Stimulated activated CD8-positive, alpha-beta memory T cell treated with anti-CD3 and anti-CD28 coated beads, Interleukin-2, amount 100 ng/mL, for 1 hour (primary cell): ENCODE results near the gene ABHD4.
"Not testable (repeated sequence)": the region's sequence is repeated elsewhere in the genome, so short reads cannot be mapped to it uniquely, and the experiment has no call there.

ENCODE experiments used
- DNase-seq, 2 donors: peaks; one replicate each; pipeline ENCODE4 v3.0.0-alpha.2; 2020; ENCODE audit warnings: low read depth in 2 of 2

Gene ABHD4

DNA sequence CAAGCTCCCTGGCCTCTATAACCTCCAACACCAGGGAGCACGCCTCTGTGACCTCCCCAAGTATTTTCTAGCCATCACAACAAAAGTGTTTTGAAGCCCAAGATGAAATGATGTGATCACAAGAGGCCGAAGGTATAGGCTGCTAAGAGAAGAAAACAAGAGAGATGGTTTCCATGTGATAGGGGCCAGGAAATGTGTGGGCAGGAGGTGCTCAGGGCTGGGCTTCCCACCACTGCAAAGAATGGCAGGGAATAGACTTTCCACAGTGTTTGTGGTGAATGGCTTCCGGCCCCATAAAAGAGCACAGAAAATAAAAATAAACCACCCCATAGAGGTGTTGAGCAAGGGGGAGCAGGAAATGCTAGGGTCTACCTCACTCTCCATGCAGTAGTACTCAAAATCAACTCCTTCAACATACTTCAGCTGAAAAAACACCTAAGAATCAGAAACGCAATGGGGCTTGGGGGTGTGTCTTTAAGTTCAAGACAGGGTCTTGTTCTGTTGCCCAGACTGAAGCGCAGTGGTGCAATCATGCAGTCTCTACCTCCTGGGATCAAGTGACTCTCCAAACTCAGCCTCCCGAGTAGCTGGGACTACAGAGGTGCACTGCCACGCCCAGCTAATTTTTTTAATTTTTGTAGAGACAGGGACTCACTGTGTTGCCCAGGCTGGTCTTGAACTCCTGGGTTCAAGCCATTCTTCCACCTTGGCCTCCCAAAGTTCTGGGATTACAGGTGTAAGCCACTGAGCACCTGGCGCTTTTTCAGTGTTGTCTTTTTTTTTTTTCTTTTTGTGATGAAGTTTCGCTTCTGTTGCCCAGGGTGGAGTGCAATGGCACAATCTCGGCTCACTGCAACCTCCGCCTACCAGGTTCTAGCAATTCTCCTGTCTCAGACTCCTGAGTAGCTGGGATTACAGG lies 36.2 kb upstream of the ABHD4 start:
- peak; percentile 48 to 57 for DNase-seq

DNA sequence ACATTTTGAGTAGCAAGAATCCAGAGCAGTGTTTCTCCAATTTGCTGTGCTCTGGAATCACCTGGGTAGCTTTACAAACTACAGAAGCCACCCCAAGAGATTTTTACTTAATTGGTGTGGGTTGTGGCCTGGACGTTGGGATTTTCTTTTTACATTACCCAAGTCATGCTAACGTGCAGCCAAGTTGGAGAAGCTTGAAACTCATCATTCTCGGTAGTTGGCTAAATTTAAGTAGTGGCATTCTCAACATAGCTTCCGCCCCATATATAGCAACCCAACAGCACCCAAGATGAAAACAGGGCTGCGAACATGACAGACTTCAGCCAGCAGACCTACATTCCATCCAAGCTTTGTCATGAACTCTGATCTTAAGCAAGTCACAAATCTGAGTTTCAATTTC lies 34.1 kb upstream of the ABHD4 start:
- no peak for DNase-seq

DNA sequence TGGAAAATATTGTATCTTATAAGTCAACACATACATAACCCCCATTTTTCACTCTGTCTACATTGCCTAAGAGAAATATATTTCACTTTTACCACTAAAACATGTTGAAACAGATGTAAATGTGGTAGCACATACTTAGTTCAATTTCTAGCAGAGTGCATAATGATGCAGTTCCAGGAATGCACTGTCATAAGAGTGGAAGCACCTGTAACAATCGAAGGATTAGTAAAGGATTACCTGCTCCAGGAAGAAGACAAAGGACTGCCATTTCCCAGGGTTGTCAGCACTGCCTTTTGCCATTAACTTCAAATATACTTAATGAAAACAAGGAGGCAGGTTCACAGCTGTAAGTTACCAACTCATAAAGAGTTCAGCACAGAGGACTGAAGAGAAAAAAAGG lies 33.6 kb upstream of the ABHD4 start:
- DNase-seq: no peak

DNA sequence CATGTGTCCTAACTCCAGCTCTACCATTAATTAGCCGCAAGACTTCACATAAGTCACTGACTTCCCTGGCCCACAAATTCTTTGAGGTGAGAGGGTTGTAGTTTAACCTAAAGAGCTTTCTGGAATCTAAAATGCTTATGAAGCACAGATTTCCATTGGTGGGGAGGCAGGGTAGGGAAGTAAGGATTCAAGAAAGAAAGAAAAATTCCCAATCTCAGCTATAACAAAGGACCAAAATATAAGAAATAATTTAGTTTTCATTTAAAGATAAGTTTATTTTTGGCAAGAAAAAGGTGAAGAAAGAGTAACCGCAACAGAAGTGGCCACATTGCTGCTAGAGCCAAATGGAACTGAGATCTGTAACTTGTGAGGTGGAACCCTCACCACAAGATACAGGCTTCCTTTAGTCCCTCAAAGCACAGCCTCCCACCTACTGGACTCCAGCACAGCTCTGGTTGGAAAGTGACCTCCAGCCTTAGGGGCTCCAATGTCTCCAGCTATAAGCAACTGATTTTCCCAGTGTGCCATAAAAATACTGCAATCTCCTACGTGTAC lies 32.6 kb upstream of the ABHD4 start:
- DNase-seq: no peak

DNA sequence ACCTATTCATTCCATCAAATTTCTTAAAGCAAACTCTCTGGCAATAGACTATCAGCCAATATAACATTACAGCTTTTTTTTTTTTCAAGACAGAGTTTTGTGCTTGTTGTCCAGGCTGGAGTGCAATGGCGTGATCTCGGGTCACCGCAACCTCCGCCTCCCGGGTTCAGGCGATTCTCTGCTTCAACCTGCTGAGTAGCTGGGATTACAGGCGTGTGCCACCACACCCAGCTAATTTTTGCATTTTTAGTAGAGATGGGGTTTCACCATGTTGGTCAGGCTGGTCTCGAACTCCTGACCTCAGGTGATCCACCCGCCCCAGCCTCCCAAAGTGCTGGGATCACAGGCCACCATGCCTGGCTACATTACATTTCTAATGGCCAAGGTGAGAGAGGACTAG lies 31.8 kb upstream of the ABHD4 start:
- not testable (repeated sequence) for DNase-seq

DNA sequence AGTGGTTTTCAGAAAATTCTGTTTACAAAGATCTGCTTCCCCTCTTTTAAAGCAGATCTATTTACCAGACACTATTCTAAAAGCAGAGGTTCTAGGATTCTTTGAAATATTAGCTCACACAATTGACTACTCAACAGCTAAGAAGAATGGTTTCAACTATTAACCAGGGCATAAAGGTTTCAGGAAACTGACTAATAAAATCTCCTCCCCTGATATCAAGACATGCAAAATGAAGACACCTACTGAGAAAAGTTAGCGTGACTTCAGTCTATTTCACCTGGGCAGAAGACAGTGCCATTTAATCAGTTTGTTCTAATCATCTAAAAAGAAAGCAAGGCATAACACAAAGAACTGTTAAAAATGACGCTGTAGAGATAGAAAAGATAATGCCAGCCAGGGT lies 31.3 kb upstream of the ABHD4 start:
- DNase-seq: no peak

DNA sequence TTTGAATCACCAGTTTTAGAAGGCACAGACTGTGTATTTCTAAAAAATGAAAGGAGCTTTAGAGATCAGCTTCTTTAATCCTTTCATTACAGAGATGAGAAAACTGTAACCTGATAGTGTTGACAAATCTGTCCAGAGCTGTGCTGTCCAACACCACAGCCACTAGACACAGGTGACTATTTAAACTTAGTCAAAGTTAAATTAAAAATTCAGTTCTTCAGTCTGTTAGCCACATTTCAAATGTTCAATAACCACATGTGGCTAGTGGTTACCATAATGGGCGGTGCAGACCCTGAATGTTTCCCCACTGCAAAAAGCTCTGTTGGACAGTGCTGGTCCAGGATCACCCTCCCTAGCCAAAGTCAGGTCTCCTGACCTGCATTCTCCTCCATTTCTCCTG lies 30.7 kb upstream of the ABHD4 start:
- no peak for DNase-seq

DNA sequence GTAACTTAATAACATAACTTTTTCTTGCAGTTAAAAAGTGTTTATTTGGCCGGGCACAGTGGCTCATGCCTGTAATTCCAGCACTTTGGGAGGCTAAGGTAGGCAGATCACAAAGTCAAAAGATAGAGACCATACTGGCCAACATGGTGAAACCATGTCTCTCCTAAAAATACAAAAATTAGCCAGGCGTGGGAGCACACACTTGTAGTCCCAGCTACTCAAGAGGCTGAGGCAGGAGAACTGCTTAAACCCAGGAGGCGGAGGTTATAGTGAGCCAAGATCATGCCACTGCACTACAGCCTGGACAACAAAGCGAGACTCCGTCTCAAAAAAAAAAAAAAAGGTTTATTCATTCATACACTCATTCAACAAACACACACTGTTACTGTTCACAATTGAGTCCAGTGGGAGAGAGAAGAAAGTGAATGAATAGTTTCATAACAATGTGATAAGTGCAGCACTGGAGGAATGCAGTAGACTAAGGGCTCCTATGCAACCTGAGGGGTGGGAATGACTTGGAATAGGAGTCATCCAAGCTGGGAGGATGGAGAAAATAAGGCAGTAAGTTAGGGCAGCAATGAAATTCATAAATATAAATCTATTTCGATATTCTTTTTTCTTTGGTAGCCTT lies 28.9 kb upstream of the ABHD4 start:
- no peak for DNase-seq

DNA sequence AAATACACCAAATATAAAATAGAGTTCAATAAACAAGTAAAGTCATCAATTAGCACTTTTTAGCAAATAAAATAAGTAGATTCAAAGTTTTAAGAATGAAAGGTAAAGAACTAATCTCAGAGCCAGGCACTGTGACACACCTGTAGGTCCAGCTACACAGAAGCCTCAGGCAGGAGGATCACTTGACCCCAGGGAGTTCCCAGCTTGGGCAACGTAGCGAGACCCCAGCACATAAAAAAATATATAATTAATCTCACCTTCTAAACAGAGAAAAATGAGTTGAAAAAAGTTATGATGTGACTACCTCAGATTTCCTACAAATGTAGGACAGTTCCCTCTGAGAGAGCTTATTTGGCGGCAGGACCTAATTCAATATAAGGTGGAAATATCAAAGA lies 28.4 kb upstream of the ABHD4 start:
- DNase-seq: no peak

DNA sequence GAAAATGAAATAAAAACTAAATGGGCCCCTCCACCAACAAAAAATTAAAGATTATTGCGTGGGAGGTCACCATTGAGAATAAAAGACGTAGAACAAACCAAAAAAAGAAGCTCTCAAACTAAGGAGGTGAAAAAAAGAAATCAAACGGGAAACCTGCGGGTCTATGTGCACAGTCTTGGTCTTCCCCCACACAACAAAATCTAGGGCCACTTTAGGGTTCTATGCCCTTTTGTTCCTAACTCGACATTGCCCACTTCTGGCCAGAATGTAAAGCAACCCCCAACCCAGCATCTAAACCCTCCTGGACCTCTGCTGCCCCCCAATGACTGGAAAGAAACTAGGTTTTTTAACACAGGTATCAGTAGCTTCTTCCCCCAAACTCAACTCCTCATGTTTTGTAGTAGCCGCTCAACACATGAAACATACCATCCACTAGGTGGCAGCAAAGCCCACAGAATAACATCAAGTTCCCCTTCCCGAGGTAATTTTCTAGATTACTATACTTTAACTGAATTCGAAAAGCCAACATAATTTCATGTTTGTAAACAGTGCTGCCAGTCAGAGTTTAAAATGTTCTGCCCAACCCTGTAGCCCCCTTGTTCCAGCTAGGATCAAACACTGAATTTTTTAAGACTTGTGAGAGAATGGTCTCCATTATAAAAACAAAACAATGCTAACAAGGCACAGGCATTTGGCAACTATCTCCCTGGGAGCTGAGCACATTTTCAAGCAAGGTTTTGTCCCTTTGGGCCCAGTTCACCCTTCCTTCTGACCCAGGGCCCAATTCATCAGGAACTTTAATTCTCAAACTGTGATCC lies 27.8 kb upstream of the ABHD4 start:
- peak; percentile 54 to 62 for DNase-seq

DNA sequence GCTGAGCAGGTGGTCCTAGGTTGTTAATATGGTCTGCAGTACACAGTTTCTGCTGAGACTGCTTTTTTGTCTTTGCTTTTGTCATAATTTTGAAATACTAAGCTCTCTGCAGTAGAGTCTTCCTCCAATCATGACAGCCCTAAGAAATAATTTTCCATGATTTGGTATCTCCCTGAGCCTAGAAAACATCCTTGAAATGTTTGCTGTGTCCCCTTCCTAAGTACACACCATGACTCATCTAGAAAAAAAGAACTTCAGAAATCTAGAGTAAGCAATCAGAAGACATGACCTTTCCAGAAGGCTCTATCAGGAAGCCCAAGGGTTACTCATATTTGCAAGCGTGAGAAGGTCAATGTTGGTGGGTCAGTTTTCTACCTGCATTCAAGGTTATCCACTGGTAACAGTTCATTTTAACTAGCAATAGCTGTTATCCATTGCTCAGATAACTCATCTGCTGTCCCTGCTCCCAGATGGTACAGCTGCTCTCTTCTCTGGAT lies 25.5 kb upstream of the ABHD4 start:
- no peak for DNase-seq

DNA sequence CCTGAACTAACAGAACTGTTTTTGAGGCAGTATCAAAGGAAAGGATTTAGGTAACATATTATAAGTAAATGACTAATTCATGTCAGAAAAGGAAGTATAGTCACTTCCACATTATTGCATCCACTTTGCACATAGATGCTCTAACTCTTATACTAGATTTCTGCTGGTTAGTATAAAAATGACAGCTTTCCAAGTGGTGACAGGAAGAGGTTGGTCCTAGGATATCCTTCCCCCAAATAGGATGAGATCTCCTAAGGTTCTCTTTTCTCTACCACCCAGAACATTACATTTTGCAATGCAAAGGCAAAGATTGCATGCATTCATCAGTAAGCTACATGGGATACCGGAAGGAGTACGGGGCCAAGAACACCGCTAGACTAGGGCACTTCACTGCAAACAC lies 24.3 kb upstream of the ABHD4 start:
- no peak for DNase-seq

DNA sequence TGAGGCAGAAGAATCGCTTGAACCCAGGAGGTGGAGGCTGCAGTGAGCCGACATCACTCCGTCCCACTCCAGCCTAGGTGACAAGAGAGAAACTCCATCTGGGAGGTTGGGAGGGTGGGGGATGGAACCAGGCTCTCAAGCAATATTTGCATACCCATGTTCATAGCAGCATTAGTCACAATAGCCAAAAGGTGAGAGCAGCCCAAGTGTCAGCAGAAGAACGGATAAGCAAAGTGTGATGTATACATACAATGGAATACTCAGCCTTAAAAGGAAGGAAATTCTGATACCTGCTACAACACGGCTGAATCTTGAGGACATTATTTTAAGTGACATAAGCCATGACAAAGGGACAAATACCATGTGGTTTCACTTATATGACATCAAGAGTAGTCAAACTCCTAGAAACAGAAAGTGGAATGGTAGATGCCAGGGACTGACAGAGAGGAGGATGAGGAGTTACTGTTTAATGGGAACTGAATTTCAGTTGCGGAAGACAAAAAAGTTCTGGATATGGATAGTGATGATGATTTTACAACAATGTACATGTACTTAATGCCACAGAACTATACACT lies 20.7 kb upstream of the ABHD4 start:
- no peak for DNase-seq

DNA sequence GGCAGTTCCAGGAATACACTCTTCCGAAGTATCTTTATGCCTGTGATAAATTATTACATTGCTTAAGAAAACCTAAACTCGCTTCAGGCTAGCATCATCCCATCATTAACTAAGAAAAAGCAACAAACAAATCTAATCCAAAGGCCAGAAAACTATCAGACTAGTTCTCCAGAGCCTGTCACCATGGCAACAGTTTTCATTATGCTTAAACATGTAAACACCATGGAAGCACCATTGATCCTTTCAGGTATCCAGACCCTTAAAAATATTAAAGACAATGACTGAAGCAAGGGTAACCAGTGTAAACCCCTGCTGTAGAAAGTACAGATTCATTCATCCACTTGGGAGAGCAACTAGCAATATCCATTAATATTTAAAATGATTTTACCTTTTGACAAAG lies 18.9 kb upstream of the ABHD4 start:
- DNase-seq: no peak

DNA sequence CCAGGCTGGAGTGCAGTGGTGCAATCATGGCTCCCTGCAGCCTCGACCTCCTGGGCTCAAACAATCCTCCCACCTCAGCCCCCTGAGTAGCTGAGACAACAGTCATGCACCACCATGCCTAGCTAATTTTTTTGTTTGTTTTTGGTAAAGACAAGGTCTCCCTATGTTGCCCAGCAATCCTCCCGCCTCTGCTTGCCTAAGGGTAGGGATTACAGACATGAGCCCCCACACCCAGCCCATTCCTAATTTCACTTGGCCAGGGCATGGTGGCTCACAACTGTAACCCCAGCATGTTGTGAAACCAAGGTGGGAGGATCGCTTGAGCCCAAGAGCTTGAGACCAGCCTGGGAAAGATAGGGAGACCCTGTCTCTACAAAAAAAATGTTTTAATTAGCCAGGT lies 18.2 kb upstream of the ABHD4 start:
- no peak for DNase-seq

DNA sequence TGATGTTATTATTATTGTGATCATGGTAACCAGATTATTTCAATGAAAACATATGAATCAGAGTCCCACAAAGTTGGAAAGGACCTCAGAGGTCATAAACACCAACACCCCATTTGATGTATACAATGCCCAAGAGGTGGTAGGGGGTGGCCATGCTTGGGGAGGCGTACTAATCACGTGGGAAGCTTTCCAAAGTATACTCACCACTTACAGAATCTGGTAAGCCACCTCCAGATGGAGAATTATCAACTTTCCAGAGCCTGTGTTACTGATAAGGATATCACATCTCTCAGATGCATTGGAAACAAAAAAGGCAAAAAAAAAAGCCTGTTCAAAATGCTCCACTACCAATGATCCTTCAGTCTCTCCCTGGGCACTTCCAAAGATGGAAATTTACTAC lies 17.5 kb upstream of the ABHD4 start:
- DNase-seq: no peak

DNA sequence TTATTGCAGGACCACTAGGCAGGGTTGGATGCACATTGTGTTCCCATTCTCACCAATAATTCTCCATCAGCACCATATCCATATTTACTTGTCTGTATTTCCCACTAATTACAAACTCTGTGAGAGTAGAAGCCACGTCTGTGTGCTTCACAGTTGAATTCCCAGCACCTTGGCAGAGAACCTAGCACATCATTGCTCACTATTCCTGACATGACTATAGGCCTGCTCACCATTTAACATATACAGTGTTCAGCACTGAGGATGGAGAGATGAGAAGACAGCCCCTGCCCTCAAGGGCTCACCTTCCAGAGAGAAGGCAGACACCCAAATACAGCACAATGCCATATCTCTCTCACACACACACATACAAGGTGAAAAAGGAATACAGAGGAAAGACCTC lies 14.1 kb upstream of the ABHD4 start:
- DNase-seq: no peak

DNA sequence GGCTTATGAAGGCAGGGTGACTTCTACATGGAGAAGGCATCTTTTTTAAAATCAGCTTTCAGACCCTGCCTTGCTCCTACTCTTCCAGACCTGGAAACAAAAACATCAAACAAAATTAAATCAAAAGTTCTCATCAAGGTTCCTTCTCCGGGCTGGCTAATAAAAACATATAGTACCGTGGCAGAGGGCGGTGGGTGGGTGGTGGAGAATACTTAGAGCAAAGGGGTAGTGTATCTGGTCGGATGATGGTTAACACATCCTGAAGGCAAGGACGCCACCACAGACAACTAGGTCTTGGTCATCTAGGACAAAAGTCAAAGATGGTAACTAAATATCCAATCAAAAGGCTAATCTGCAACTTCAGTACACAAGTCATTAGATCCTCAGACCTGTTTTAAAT lies 10.9 kb upstream of the ABHD4 start:
- DNase-seq: no peak

DNA sequence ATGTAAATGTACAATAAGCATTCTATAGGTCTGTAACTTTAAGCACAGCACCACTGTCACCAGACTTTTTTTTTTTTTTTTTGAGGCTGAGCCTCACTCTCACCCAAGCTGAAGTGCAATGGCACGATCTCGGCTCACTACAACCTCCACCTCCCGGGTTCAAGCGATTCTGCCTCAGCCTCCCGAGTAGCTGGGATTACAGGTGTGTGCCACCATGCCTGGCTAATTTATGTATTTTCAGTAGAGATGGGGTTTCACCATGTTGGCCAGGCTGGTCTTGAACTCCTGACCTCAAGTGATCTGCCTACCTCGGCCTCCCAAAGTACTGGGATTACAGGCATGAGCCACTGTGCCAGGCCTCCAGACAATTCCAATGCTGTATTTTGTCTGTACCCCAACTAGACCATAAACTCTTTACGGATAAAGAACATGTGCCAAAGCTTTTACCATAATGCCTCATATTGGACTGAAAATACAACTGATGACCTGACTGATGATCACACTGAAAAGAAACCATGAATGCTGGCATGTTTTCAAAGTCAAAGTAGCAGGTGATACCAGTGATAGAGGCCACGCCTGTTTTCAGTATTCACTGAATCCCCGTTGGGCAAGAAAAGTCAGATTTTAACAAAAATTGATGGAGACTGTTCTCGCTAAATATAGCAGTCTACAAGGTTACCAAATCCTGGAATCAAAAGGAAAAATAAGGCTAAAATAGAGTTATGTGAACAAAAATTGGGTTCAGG lies 10.2 kb upstream of the ABHD4 start:
- DNase-seq: not testable (repeated sequence)

DNA sequence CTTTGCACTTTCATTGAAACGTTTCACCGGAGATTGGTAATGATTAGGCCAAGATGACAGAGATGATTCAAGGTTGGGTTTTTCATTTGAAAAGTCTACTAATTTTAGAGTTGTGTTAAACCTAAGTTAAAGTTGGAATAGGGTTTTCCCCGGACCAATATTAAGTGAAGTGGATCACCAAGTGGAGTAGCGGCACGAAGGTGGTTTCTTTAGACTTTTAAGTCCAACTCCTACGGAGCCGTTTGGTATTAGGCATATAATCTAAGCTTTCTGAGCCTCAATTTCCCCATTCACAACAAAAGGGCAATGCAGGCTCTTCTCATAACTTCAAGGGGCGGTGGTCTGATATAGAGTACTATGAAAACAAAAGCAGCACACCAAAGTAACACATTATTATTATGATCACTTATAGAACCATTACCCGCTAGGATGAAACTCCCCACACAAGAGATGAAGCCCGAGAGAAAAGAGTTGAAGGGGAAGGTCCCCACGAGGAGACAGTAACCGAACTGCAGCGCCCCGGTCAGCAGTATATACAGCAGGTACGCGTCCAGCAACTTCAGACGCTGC lies 9.5 kb upstream of the ABHD4 start:
- no peak for DNase-seq
